K562 (cell line): Measurements from ENCODE around the gene ABCF3. TPM values are rescaled to one million over a fixed set of nuclear protein-coding genes. Genes with fewer than 3 reads are reported as not detected.
A peak's percentile ranks its signal among the peaks of the same experiment; 100 is the strongest.

Experiments used
- ATF4 ChIP-seq: fragments of 450-650 bp; formaldehyde crosslinking; IDR thresholded peaks from 2 replicates; pipeline ENCODE4 v1.4.0; 2022; ENCODE audit warnings: mild to moderate bottlenecking, moderate library complexity
- BHLHE40 ChIP-seq: IDR thresholded peaks from 2 replicates; pipeline ENCODE4 v1.6.1; 2011; ENCODE audit warnings: low read length, improper control_type of control experiment
- CCNT2 ChIP-seq: IDR thresholded peaks from 2 replicates; pipeline ENCODE4 v1.6.1; 2011; ENCODE audit warnings: borderline replicate concordance, low read depth, mild to moderate bottlenecking, moderate library complexity, mixed read lengths, low read length; ENCODE audit not compliant: insufficient read length; ENCODE audit errors: extremely low read depth
- EP400 ChIP-seq: fragments of 450-650 bp; IDR thresholded peaks from 2 replicates; pipeline ENCODE4 v1.6.1; 2017; ENCODE audit warnings: antibody characterized with exemption, mild to moderate bottlenecking, moderate library complexity
- NFE2 ChIP-seq: IDR thresholded peaks from 2 replicates; pipeline ENCODE4 v1.6.1; 2014; ENCODE audit warnings: antibody characterized with exemption, low read depth
- NFIC ChIP-seq: fragments of 450-650 bp; IDR thresholded peaks from 2 replicates; pipeline ENCODE4 v1.6.1; 2017; ENCODE audit warnings: mild to moderate bottlenecking, inconsistent platforms
- NUFIP1 ChIP-seq: fragments of 450-650 bp; IDR thresholded peaks from 2 replicates; pipeline ENCODE4 v1.6.1; 2018; ENCODE audit not compliant: partially characterized antibody
- RBM14 ChIP-seq: fragments of 200-400 bp; formaldehyde crosslinking; IDR thresholded peaks from 2 replicates; pipeline ENCODE4 v1.6.1; 2018; ENCODE audit warnings: low read depth, mild to moderate bottlenecking, low read length, moderate library complexity, borderline replicate concordance; ENCODE audit not compliant: insufficient read depth
- SMAD3 ChIP-seq: fragments of 450-650 bp; formaldehyde crosslinking; conservative IDR thresholded peaks from 2 replicates; pipeline ENCODE4 v1.4.0; 2020; ENCODE audit warnings: mild to moderate bottlenecking
- SP2 ChIP-seq: IDR thresholded peaks from 2 replicates; pipeline ENCODE4 v1.6.1; 2011; ENCODE audit warnings: mild to moderate bottlenecking, low read depth, low read length, moderate library complexity; ENCODE audit not compliant: poor library complexity, severe bottlenecking; ENCODE audit errors: extremely low read depth
- TARDBP ChIP-seq: fragments of 450-650 bp; IDR thresholded peaks from 2 replicates; pipeline ENCODE4 v1.6.1; 2016
- TEAD1 ChIP-seq, 2 experiments: fragments of 450-650 bp in 1 of 2; sonication (generic) in 1 of 2; formaldehyde crosslinking; IDR thresholded peaks; 2 replicates each; pipeline versions ENCODE4 v1.4.0 to v1.8.0; 2020 to 2022; ENCODE audit warnings: mild to moderate bottlenecking in 2 of 2, missing genetic modification reagents in 1 of 2
- WHSC1 ChIP-seq: IDR thresholded peaks from one replicate; pipeline ENCODE4 v1.6.1; 2012; ENCODE audit warnings: low read length, control low read depth, inconsistent platforms
- ZBTB5 ChIP-seq: fragments of 450-650 bp; IDR thresholded peaks from 2 replicates; pipeline ENCODE4 v1.6.1; 2017; ENCODE audit warnings: antibody characterized with exemption
- ZFX ChIP-seq: sonication (generic); formaldehyde crosslinking; IDR thresholded peaks from 2 replicates; pipeline ENCODE4 v1.8.0; 2022; ENCODE audit warnings: mild to moderate bottlenecking, missing genetic modification reagents, moderate library complexity
- ZNF282 ChIP-seq: sonication (generic); formaldehyde crosslinking; IDR thresholded peaks from 2 replicates; pipeline ENCODE4 v1.8.1; 2023; ENCODE audit warnings: missing genetic modification reagents
- polyA plus RNA-seq, 8 experiments: library from polyadenylated mRNA; depleted of rRNA in 4 of 8; stranded (reverse) in 5 of 8; unstranded in 3 of 8; fragments of >200 nt; fragmentation: Nextera tagmentation in 2 of 8; fragmentation: Illumina TruSeq in 1 of 8; extraction: Ambion mirVana in 2 of 8; extraction: Trizol in 1 of 8; gene quantifications; 2 replicates each; pipeline versions ENCODE4 v1.2.1 to v1.2.3, GENCODE V29; 2011 to 2014; ENCODE audit warnings: inconsistent platforms in 1 of 8, missing spikeins in 1 of 8
- total RNA-seq, 7 experiments: library from RNA; depleted of rRNA in 6 of 7; stranded (reverse); fragments of >200 nt in 6 of 7; fragmentation: Illumina TruSeq in 2 of 7; extraction: Trizol in 2 of 7; gene quantifications; 2 replicates each; pipeline versions ENCODE4 v1.2.1 to v1.2.3, GENCODE V29; 2011 to 2021; ENCODE audit warnings: low replicate concordance in 1 of 7
- TF ChIP-seq, protein P1 (sequence below): sonication (generic); formaldehyde crosslinking; IDR thresholded peaks from 2 replicates; pipeline ENCODE4 v1.5.0; 2020; ENCODE audit warnings: missing genetic modification reagents
- TF ChIP-seq, protein P2 (sequence below), 2 experiments: fragments of 450-650 bp; formaldehyde crosslinking in 1 of 2; IDR thresholded peaks; 2 replicates each; pipeline versions ENCODE4 v1.4.0 to v1.6.1; 2014 to 2020; ENCODE audit warnings: mild to moderate bottlenecking in 2 of 2, borderline replicate concordance in 1 of 2, low read depth in 1 of 2

The ABCF3 gene
- total and polyA plus RNA-seq, 9 of the 15 experiments (the other 6 are each of a cell fraction or from before 2014, with no cell fraction given): 6.7 to 77.9 (median 45.1) TPM

GRCh38 chr3:184234224-184234623 lies 48.2 kb downstream of the ABCF3 start (continued):
- no peak for TF ChIP-seq ATF4
- TF ChIP-seq ZNF282 (CRISPR knock-in tag): no peak
- TF ChIP-seq NFE2: no peak
- TF ChIP-seq ZBTB5: no peak
- TF ChIP-seq EP400: no peak
- TF ChIP-seq SP2: no peak
- TF ChIP-seq SMAD3 (CRISPR knock-in tag): no peak
- no peak for TF ChIP-seq RBM14
- TF ChIP-seq, protein P1, sequence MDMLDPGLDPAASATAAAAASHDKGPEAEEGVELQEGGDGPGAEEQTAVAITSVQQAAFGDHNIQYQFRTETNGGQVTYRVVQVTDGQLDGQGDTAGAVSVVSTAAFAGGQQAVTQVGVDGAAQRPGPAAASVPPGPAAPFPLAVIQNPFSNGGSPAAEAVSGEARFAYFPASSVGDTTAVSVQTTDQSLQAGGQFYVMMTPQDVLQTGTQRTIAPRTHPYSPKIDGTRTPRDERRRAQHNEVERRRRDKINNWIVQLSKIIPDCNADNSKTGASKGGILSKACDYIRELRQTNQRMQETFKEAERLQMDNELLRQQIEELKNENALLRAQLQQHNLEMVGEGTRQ: no peak
- TF ChIP-seq, protein P2, sequence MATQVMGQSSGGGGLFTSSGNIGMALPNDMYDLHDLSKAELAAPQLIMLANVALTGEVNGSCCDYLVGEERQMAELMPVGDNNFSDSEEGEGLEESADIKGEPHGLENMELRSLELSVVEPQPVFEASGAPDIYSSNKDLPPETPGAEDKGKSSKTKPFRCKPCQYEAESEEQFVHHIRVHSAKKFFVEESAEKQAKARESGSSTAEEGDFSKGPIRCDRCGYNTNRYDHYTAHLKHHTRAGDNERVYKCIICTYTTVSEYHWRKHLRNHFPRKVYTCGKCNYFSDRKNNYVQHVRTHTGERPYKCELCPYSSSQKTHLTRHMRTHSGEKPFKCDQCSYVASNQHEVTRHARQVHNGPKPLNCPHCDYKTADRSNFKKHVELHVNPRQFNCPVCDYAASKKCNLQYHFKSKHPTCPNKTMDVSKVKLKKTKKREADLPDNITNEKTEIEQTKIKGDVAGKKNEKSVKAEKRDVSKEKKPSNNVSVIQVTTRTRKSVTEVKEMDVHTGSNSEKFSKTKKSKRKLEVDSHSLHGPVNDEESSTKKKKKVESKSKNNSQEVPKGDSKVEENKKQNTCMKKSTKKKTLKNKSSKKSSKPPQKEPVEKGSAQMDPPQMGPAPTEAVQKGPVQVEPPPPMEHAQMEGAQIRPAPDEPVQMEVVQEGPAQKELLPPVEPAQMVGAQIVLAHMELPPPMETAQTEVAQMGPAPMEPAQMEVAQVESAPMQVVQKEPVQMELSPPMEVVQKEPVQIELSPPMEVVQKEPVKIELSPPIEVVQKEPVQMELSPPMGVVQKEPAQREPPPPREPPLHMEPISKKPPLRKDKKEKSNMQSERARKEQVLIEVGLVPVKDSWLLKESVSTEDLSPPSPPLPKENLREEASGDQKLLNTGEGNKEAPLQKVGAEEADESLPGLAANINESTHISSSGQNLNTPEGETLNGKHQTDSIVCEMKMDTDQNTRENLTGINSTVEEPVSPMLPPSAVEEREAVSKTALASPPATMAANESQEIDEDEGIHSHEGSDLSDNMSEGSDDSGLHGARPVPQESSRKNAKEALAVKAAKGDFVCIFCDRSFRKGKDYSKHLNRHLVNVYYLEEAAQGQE (IDR thresholded peaks at IDR 0.05; ENCODE audit: borderline replicate concordance): peak; percentile 71
- TF ChIP-seq, protein P2 (CRISPR knock-in tag; IDR thresholded peaks at IDR 0.05; ENCODE audit: low read depth): 0 out of 2 replicates have a peak, but pooled peaks have one; percentile 30
- TF ChIP-seq TEAD1 (CRISPR knock-in tag; IDR thresholded peaks at IDR 0.05): no peak
- TF ChIP-seq ZFX (CRISPR knock-in tag): no peak
- no peak for TF ChIP-seq TARDBP
- TF ChIP-seq NUFIP1: no peak
- peak; percentile 91 for TF ChIP-seq NFIC
- no peak for TF ChIP-seq CCNT2
- no peak for TF ChIP-seq BHLHE40
- TF ChIP-seq WHSC1: no peak
